Uterus (tissue), 2 donors: ENCODE results near the gene RARA.

Experiments
- POLR2A ChIP-seq, 2 donors: fragments of 450-650 bp; IDR thresholded peaks; one replicate each; pipeline ENCODE4 v1.6.1; 2016; ENCODE audit warnings: antibody characterized with exemption in 2 of 2, mild to moderate bottlenecking in 1 of 2, moderate library complexity in 1 of 2
- TF ChIP-seq, protein P1 (sequence below), 4 experiments: fragments of 200-600 bp in 2 of 4; fragments of 450-650 bp in 2 of 4; sonication (generic) in 2 of 4; IDR thresholded peaks; one replicate each; pipeline ENCODE4 v1.5.1; 2016 to 2019; ENCODE audit warnings: antibody characterized with exemption in 4 of 4, mild to moderate bottlenecking in 2 of 4, moderate library complexity in 1 of 4

DNA sequence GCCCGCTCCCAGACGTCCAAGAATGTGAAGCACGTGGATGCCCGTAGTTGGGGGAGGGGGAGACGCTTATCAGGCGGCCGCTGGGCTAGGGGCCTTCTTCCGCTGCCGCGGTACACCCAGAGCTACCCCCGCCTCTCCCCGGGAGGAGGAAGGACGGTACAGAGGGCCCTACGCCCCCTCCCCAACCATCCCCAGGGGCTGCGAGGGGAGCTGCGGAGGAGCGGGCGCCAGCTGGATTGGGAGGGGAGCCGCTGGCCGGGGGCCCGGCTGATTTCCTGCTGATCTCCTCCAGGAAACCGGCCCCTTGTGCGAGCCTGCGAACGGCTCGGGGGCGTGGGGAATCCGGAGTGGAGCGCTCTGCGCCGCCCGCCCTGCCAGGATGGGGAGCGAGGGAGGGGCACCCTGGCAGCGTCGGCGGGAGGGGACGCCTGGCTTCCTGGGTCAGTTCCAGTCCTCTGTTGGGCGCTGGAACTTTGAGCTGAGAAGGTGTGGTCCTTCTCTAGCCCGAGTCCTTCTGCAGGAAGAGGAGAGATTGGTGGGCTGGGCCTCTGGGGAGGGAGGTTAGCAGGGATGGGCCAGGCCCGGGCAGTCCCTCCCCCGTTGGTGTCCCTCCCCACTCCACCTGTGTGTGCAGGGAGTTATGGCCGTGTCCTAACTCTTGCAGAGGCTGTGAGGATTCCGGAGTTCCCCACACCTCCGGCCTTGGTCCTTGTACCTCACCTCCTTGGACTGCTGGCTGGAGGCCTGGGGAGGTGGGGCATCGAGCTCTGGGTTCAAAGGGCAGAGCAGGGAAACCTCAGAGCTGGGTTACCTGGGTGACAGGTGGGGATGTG, 36.4 kb downstream of the RARA start:
- TF ChIP-seq, protein P1, sequence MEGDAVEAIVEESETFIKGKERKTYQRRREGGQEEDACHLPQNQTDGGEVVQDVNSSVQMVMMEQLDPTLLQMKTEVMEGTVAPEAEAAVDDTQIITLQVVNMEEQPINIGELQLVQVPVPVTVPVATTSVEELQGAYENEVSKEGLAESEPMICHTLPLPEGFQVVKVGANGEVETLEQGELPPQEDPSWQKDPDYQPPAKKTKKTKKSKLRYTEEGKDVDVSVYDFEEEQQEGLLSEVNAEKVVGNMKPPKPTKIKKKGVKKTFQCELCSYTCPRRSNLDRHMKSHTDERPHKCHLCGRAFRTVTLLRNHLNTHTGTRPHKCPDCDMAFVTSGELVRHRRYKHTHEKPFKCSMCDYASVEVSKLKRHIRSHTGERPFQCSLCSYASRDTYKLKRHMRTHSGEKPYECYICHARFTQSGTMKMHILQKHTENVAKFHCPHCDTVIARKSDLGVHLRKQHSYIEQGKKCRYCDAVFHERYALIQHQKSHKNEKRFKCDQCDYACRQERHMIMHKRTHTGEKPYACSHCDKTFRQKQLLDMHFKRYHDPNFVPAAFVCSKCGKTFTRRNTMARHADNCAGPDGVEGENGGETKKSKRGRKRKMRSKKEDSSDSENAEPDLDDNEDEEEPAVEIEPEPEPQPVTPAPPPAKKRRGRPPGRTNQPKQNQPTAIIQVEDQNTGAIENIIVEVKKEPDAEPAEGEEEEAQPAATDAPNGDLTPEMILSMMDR (IDR thresholded peaks at IDR 0.05) = peak in 1 of 4 experiments; percentile 2
- peak in 1 of 2 donors; percentile 39 for TF ChIP-seq POLR2A (IDR thresholded peaks at IDR 0.05)
